GM19463 (cell line): ENCODE results near the gene SCAI.

ENCODE experiments used
- ATAC-seq: cut with Tn5 transposase; IDR thresholded peaks from one replicate; pipeline ENCODE4 v1.9.1; 2021; ENCODE audit warnings: mild to moderate bottlenecking, moderate library complexity; ENCODE audit not compliant: unreplicated experiment

Gene SCAI

DNA sequence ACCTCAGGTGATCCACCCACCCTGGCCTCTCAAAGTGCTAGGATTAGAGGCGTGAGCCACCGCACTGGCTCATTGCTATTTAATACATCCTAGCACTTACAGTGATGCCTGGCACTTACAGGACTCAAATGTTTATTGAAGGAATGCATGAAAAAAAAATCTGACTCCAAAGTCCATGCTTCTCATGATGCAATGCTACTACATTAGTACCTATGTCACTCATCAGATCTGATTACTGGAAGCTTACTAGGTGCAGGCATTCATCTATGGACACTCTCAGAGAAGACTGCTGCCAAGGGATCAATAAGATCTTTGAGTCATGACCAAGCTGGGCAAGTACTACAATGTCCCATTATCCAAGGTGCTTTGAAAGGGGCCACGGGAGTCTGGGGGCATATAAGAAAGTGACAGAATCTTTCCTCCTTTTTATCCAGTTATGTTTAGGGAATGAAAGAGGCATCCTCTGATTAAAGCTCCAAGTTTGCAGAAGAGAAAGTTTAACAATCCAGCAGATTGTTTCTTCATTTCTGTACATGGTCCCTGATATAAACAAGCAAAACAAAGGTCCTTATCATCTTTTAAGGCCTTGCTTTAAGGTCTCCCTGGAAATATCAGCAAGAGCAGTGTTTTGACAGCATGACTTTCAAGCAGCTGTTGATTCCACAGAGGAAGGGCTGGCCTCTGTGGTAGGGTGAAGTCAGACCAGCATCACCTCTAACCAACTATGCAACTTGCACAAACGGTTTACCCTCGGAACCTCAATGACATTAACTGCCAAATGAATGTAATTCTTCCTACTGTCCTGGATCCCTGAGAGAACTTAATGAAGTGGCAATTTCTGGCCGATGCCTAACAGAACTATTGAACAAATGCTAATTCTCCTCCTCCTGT is 245.5 kb downstream of the SCAI start:
- no peak for ATAC-seq

DNA sequence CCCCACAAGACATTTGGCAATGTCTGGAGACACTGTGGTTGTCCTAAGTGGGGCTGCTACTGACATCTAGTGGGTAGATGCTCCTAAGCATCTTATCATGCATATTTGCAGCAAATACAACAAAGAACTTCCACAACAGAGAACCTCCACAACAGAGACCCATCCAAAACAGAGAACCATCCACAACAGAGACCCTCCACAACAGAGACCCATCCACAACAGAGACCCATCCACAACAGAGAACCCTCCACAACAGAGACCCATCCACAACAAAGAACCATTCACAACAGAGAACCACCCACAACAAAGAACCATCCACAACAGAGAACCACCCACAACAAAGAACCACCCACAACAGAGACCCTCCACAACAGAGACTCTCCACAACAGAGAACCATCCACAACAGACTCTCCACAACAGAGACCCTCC is 248.6 kb downstream of the SCAI start:
- ATAC-seq, result no peak

DNA sequence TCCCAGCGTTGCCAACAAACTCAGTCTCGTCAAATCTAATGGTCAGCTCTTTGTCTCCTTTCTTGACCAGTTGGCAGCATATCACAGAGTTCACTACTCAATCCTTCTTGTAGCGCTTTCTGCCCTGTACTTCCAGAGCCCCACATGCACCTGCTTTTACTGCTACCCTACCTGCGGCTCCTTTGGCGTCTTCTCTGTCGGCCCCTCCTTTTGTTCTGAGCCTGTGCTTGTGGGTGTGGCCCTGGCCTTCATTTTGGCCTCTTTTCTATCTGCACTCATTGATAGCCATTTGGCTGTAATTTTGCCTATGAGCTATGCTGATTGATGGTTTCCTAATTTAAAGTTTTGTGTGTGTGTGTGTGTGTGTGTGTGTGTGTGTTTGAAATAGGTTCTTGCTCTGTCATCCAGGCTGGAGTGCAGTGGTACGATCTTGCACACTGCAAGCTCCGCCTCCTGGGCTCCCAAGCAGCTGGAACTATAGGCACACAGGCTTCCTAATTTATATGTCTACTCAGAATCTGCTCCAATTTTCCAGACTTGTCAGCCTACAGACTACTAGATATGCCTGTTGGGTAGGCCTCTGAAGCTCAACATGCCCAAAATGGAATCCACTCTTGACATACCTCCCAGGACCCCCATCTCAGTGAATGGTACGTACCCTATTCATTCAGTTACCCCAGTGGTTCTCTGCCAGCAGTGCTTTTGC is 249.1 kb downstream of the SCAI start:
- ATAC-seq, result no peak
